ENCODE data around the gene APAF1. TPM values are rescaled to one million over a fixed set of nuclear protein-coding genes. Genes with fewer than 3 reads are reported as not detected.

Gene APAF1
- polyA plus RNA-seq, 3 donors: 29.5 to 36.7 (median 30.0) TPM

DNA sequence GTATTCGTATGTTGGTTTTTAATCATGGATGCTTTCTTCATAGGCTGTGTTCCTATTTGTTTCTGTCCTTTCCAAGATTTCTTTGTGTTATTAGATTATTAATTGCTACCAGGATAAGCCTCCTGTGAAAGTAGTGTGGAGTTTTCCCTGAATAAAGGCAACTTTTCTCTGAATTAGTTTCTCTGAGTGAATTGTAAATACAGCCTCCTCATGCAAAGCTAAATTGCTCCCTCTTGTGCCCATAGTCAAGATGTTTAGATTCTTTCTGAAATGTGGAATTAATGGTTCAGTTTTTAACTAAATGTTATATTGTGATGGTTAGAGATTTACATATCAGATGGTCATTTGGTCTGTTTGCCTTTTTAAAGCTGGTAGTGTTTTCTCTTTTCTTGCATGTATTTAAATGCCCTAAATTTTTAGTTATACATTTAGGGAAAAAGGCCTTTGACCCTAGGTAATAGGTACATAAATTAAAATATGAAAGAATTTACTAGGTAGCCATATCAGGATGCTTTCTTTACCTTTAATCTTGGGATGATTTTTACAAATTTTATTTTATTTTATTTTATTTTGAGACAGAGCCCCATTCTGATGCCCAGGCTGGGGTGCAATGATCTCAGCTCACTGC is 8.9 kb downstream of the APAF1 start:
- Histone ChIP-seq H3K4me1 (ENCODE audit: control insufficient read depth in 1 of 2, insufficient read depth in 2 of 2, low read length in 2 of 2) (no peaks in the 10 kb centered on the region), H3K4me3 (replicated peaks in 1 of 3; ENCODE audit: low read depth in 2 of 3, low read length in 3 of 3) (no peak overlapping the region), H3K4me2 (replicated peaks; ENCODE audit: extremely low read depth, low read length, poor library complexity, severe bottlenecking) (no peak overlapping the region), H3K9me3 (replicated peaks in 1 of 2; ENCODE audit: control insufficient read depth in 1 of 2, insufficient read depth in 1 of 2, low read length in 2 of 2) (no peaks in the 10 kb centered on the region), H3K27ac (ENCODE audit: low read depth in 1 of 2, low read length in 2 of 2) (no peak overlapping the region), H2AFZ (ENCODE audit: insufficient read depth, low read depth, low read length, poor library complexity, severe bottlenecking) (no peak overlapping the region), H3K36me3 (replicated peaks in 1 of 2; ENCODE audit: control insufficient read depth in 1 of 2, insufficient read depth in 2 of 2, low read length in 2 of 2) (peaks cover 76 to 85% of the 10 kb centered on the region in 2 donors), H3K9ac (ENCODE audit: insufficient read depth, low read length, poor library complexity, severe bottlenecking) (no peak overlapping the region), H4K20me1 (ENCODE audit: insufficient read depth, low read length) (peaks cover 89% of the 10 kb centered on the region), H3K27me3 (ENCODE audit: control insufficient read depth in 2 of 2, insufficient read depth in 2 of 2, low read length in 2 of 2) (no peaks in the 10 kb centered on the region), H3K79me2 (ENCODE audit: insufficient read depth, low read length) (peaks cover 91% of the 10 kb centered on the region)
- Mint-ChIP-seq H3K9me3 (no peaks in the 10 kb centered on the region), H3K27me3 (ENCODE audit: low read depth in 3 of 3) (peaks cover 0 to 1% (median 0%) of the 10 kb centered on the region in 3 donors), H3K36me3 (peaks cover 58 to 78% of the 10 kb centered on the region in 2 donors), H3K4me3 (no peak overlapping the region), H3K4me1 (peaks cover 12% of the 10 kb centered on the region), H3K27ac (peak overlapping the region in 2 of 7 donors; percentile 27 to 75)
- no CpG with 5 or more reads among the region's 1 CpG for WGBS (ENCODE audit: insufficient coverage)
- TF ChIP-seq, protein P1, sequence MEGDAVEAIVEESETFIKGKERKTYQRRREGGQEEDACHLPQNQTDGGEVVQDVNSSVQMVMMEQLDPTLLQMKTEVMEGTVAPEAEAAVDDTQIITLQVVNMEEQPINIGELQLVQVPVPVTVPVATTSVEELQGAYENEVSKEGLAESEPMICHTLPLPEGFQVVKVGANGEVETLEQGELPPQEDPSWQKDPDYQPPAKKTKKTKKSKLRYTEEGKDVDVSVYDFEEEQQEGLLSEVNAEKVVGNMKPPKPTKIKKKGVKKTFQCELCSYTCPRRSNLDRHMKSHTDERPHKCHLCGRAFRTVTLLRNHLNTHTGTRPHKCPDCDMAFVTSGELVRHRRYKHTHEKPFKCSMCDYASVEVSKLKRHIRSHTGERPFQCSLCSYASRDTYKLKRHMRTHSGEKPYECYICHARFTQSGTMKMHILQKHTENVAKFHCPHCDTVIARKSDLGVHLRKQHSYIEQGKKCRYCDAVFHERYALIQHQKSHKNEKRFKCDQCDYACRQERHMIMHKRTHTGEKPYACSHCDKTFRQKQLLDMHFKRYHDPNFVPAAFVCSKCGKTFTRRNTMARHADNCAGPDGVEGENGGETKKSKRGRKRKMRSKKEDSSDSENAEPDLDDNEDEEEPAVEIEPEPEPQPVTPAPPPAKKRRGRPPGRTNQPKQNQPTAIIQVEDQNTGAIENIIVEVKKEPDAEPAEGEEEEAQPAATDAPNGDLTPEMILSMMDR (IDR thresholded peaks at IDR 0.05): peak; percentile 71
- intact Hi-C loops (cut with micrococcal nuclease): loop anchor here (5.0 to 10.0 kb wide), 2 partner anchors 87 to 119 kb away; no protein-coding TSS in a partner anchor
- peak; percentile 32 to 68 (median 48) for DNase-seq

DNA sequence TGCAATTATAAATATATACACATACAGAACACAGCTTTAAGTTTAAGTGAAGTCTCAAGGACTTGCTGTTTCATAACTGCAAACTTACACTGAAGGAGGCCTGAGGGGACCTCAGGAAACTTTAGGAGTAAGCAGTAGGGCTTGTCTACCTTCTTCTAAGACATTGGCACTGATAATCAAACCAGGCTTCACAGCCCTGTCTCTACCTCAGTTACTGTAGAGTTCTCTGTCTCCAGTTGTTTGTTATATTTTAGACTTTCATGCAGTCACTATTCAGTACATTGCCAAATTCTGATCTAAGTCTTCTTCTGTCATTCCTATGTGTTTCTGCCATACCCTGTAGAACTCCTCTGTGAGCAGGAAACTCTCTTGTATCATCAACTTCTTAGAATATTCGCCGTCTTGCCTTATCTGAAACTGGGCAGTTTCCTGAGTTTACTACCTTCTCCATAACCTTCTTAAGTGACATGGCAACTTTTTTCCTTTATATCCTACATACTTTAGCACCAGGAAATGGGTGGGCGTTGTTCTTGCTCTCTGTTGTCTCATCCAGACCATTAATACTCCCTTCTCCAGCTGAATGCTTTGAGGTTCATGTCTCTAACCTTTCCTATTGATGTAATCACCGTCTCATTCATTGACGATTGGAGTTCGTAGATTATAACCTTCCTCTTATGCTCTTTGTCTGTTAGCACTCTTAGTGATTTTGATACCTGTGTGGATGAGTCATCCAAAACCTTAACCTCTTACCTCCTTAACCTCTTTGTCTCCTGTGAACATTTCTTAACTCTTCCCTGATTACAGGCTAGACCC is 11.4 kb downstream of the APAF1 start:
- Histone ChIP-seq H2AFZ (ENCODE audit: insufficient read depth, low read depth, low read length, poor library complexity, severe bottlenecking) (no peak overlapping the region), H3K4me1 (ENCODE audit: control insufficient read depth in 1 of 2, insufficient read depth in 2 of 2, low read length in 2 of 2) (no peaks in the 10 kb centered on the region), H3K79me2 (ENCODE audit: insufficient read depth, low read length) (peaks cover 83% of the 10 kb centered on the region), H3K4me3 (replicated peaks in 1 of 3; ENCODE audit: low read depth in 2 of 3, low read length in 3 of 3) (no peak overlapping the region), H3K4me2 (replicated peaks; ENCODE audit: extremely low read depth, low read length, poor library complexity, severe bottlenecking) (no peak overlapping the region), H3K9ac (ENCODE audit: insufficient read depth, low read length, poor library complexity, severe bottlenecking) (no peak overlapping the region), H3K36me3 (replicated peaks in 1 of 2; ENCODE audit: control insufficient read depth in 1 of 2, insufficient read depth in 2 of 2, low read length in 2 of 2) (peaks cover 75 to 85% of the 10 kb centered on the region in 2 donors), H3K27me3 (ENCODE audit: control insufficient read depth in 2 of 2, insufficient read depth in 2 of 2, low read length in 2 of 2) (no peaks in the 10 kb centered on the region), H3K9me3 (replicated peaks in 1 of 2; ENCODE audit: control insufficient read depth in 1 of 2, insufficient read depth in 1 of 2, low read length in 2 of 2) (no peaks in the 10 kb centered on the region), H4K20me1 (ENCODE audit: insufficient read depth, low read length) (peaks cover 89% of the 10 kb centered on the region), H3K27ac (ENCODE audit: low read depth in 1 of 2, low read length in 2 of 2) (peak overlapping the region in 1 of 2 donors; percentile 46)
- H3K4me3 Mint-ChIP-seq: no peak overlapping the region
- TF ChIP-seq, protein P1 (IDR thresholded peaks at IDR 0.05): no peak
- intact Hi-C loops (cut with micrococcal nuclease): loop anchor here in 1 of 2 donors (10.0 kb wide), 1 partner anchor 122 kb away; no protein-coding TSS in a partner anchor
- H3K27me3 Mint-ChIP-seq (ENCODE audit: low read depth in 3 of 3): peaks cover 0 to 1% (median 0%) of the 10 kb centered on the region in 3 donors
- peak overlapping the region in 2 of 7 donors; percentile 21 to 30 for H3K27ac Mint-ChIP-seq
- no peaks in the 10 kb centered on the region for H3K9me3 Mint-ChIP-seq
- H3K36me3 Mint-ChIP-seq: peaks cover 55 to 79% of the 10 kb centered on the region in 2 donors
- no peak for DNase-seq
- peaks cover 6% of the 10 kb centered on the region for H3K4me1 Mint-ChIP-seq
- 46% methylated on average over 3 of the region's 6 CpGs for WGBS (ENCODE audit: insufficient coverage)
